Lung microvascular endothelial cell (primary cell): Measurements from ENCODE around the gene NFASC. TPM values are rescaled to one million over a fixed set of nuclear protein-coding genes. Genes with fewer than 3 reads are reported as not detected.
A peak's percentile ranks its signal among the peaks of the same experiment; 100 is the strongest.

Experiments used
- DNase-seq, 2 donors: peaks; one replicate each; pipeline versions ENCODE4 v3.0.0 to v3.0.0-alpha.2; 2010; ENCODE audit warnings: low read depth in 2 of 2
- total RNA-seq: library from RNA; depleted of rRNA; stranded (reverse); fragments of >200 nt; gene quantifications from 2 replicates; pipeline ENCODE4 v1.2.1, GENCODE V29; 2014

NFASC gene
- total RNA-seq, 1 donor from 2014 or later: under 0.01 TPM

DNA sequence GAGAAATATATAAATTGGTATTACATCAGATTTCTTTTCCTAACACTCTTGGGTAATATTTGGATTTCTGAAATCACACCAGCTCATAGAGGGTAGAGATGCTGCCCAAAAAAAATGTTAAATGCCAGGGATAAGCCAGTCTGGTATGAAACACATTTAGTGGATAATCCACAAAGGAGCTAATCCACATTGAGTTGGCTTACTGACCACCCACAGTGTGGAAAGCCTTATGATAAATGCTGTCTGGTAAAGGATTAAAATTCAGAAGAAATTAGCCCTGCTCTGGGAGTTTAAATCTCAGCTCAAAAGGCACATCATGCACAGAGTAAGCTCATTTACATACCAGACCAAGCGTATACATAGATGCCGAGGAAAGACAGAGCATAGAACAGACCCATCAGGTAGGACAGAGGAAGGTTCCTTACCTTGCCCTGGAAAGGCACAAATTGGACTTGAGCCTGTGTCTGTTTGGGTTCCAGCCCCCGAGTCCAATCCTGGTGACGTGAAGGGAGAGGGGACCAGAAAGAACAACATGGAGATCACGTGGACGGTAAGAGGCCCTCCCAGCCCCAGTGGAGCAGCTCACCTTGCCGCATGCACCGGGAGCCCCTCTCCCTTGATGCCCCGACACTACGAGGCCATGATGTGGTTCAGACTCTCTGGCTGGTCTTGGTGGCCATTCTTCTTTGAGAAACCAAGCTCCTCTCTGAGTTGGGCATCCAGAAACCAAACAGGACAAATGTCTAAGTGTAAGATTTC, 109.4 kb downstream of the NFASC start:
- no peak for DNase-seq

DNA sequence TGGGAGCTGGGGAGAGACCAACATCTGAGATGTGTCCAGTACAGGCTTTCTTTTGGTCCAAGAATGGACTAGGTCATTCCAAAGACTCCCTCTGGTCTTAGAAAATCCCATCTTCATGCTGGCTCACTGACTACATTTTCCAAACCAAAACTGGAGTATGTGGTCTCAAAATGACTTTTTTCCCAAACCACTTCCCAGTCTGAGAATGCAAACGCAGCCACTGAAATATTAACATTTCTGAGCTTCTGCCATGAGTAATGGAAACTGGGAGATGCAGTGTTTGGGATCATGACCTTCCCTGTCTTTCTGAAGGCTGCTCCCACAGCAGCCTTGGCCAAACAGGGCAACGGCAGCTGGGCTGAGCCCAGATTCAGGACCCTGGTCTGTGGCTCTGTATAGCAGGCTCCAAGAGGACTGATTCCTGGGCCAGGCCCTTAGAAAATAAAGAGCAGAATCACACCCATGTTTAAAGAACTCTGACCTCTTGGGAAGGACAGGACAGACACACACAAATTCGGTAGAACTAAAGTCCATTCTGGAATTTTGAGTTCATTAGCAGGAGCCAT, 110.3 kb downstream of the NFASC start:
- no peak for DNase-seq

DNA sequence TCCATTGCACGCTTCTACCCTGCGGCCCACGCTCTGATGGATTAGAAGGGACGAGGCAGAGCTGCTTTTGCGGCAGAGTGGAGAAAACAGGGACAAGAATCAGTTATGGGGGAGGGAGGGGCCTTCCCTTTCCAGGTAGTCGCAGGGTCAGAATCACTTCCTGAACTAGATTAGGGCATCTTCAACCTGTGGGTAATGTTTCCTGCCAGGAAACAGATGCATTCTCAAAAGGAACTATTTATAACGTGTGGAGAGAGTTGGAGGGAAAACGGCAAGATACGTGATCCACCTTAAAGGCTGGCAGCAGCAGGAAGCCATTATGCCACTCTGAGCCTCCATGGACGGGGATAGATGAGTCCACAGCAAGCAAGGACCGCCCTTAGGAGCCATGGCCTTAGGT, 112.5 kb downstream of the NFASC start:
- no peak for DNase-seq

DNA sequence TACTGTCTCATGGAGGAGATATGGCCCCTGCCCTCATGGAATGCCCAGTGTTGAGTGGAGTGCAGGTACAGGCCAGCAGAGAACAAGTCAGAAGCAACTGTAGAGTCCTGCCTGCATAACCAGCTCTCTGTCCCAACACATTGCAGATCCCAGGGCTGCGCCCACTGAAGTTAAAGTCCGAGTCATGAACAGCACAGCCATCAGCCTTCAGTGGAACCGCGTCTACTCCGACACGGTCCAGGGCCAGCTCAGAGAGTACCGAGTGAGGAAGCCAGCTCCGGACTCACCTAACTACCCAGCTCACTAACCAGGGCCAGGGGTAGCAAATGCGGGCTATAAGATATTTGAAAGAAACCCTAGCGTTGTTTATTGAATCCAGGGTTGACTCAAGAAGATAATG, 113.2 kb downstream of the NFASC start:
- no peak for DNase-seq

DNA sequence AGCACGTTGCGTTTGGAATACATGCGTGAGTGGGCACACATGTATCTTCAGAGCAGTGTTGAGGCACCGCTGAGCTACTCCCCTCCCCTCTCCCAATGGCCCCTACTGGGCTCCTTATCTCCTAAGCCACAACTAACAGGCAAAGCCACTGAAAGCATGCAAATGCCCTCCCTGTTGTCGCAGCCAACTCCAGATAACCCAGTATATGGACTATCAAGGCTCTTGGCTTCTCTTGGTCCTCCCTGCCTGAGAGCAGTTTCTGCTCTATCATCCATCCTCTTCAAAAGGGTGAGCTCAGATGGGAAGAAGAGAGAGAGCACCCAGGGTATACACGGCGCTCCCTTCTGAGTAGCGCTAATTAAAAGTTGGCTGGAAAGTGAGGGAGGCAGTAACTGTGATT, 113.8 kb downstream of the NFASC start:
- DNase-seq: no peak

DNA sequence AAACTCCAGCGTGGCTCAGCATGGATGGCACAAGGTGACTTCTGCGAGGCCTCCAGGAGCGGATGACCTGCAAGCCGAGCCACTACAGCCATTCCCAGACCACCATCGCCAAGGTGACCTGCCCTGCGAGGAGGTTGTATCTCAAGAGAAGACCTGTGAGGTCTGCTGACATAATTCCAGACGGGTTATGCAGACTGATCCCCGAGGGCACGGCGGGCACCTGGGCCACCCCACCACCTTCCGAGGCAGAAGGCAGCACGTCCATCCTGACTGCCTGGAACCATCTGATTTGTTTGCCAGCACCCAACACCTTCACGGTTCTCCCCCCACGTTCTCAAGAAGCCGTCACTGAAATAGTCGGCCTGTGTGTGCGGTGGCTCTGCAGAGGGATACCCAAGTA, 115.5 kb downstream of the NFASC start:
- DNase-seq: no peak

DNA sequence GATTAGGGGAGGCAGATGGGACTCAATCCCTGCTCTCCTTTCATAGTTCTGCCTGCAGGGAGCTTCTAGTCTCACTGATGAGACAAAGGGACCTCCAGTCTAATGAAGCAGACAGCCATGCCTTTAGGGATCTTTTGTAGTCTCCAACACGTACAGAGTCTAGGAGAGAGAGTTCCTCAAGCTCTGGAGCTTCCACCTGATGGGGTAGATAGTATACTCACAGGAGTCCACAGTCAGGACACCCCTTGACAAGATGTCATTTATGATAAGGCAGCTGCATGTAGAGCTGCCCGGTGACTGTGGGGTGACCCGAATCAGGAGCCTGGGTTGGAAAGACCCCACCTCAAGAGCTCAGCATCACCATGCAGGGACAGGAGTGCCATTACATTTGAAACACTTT, 117.0 kb downstream of the NFASC start:
- DNase-seq: no peak

DNA sequence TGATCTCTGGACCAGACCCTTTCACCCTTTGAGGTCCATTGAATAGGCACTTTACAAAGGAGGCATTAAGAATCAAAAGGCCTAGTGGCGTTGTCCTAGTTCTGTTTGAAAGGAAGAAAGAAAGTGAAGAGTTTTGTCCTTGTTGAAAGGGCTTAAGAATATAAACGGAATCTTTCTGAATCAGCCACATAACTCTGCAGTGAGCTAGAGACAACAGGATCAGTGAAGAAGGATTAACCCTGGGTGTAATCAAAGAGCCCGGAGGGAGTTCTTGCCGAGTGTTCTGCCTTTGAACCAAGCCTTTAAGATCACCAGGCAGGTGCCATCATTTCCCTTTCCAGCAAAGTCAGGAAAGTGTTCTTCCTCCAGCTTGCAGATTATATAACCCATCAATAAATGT, 117.5 kb downstream of the NFASC start:
- no peak for DNase-seq

DNA sequence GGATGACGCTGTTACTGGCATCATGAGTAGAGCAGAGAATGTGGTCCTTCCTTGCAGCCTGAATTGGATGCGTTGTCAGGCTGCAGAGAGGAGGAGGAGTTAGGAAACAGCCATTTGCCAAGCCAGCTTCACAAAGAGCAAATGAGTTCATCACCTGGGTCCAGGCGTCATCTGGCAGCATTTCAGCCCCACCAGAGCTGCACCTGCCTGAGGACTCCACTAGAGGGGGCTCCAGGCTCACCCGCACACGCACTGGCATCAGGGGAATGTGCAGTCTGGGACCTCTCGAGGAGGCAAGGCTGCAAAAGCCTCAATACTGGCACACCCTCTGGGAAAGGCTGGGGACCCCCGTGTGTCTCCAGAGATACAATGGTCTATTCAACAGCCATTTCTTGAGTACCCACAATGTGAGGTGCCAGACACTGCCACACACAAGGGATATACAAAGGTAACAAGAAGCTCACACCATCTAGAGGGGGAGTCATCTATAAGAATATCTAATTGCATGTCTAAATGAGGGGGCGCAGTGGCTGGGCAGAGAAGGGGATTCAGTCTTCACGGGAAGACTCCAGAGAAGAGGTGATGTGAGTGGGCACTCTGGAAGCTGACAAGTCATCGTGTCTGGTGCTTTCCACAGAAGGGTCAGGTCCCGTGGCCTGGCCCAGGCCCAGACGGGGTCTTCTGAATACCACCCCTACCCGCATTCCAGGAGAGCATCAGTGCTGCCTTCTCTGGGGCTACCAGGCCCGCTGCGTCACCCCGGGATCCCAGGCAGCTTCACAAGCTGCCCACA, 118.8 kb downstream of the NFASC start:
- peak; percentile 75 to 83 for DNase-seq

DNA sequence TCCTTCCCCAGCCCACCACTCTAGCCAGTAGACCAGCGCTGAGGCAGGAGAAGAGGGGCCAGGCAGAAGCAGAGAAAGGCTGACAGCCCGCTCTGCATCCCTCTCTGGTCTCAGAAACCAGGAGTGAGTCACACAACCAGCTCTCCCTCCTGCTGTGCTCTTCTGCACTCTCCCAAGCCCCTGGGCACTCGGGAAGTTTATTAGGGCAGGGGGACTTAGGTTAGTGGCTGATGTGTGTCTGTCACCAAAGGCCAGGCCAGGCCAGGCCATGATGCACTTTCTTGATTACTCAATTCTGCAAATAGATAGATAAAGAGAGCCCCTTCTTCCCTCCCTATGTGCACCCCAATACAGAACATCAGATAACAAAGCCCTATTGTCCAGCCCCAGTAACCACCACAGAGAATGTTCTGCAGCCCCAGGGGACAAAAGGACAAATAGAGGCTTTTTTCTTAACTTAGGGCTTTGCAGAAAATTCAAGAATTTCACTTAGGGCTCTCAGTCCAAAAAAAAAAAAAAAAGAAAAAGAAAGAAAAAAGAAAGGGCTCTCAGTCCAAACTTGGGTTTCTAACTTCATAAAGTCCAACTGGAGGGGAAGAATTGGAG, 119.5 kb downstream of the NFASC start:
- DNase-seq: no peak

DNA sequence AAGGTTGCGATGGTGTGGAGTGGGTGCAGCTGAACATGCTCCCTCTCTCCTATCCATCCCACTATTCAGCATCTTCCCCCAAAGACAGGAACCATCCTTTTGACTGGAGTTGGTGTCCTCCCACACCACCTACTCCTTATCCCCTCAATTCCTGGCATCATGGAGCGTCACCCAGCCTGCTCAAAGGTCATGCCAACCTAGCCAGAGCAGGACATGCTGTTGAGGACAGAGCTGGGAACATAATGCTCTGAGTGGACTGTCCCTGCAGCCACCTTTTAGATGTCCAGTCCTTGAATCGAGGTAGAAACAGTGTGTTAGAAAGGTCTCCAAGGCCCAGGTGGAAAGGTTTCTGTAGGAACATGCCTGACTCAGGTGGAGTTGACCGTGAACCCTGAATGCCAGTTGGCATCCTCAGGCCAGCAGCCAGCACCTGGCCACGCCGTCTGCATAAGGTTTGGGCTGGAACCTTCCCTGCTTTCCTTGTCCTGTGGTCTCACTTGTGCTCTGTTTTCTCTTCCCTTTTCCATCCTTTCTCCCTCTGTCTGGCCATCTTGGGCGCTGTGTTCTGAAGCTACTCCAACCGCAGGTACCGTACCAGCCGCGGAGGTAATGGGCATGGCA, 120.2 kb downstream of the NFASC start:
- DNase-seq: no peak

DNA sequence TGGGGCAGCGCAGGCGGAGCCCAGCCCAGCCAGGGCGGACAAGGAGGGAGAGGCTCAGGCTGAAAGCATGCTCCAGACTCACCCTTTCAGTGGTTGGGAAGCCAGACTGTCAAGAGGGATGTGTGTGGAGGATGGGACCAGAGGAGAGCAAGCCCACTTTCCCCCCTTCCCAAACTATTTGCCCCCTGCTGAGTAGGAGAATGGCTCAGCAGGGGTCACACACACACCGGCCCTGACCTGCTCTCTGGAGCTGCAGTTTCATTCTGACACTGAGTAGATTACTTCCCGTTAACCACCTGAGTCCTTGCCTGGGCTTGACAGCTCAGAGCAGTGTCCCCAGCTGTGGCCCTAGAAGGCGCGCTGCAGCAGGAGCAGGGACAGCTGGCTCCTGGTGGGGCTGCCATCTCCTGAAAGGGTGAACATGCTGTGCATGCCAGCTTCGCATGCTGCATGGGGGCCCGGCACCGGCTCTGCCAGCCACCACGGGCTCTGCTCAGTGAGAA, 120.7 kb downstream of the NFASC start:
- DNase-seq: no peak

DNA sequence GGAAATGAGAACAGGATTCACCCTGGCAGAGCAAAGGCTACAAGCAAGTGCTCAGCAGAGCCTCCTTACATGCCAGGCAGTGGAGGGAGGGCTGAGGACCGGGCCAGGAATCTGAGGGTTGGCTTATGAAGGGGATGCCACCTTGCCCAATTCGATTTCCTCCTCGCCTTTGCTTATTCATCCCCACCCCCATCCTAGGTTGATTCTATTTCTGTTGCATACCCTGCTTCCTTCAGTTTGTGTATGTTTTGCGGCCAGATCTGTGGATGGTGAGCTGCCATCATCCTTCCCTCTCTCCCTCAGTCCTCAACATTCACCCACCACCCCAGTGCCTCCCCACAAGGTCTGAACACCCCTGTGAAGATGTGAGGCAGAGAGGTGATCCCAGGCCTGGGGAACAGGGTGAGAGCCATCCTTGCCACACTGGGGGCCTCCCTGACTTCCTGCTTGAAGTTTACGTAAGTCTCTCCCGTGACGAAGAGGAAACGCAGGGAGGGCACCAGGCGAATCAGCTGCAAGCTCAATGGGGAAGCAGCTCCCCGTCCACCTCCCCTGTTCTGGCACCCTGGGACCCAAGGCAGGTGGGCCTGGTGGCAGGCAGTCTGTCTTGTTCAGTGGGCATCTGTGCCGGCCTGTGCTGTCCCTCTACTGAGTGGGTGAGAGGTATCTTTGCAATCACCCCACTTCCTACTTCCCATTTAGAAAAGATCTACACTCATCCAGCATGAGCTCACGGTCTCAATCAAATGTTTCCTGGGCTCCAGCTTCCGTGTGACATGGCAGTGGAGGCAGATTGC, 121.7 kb downstream of the NFASC start:
- no peak for DNase-seq

DNA sequence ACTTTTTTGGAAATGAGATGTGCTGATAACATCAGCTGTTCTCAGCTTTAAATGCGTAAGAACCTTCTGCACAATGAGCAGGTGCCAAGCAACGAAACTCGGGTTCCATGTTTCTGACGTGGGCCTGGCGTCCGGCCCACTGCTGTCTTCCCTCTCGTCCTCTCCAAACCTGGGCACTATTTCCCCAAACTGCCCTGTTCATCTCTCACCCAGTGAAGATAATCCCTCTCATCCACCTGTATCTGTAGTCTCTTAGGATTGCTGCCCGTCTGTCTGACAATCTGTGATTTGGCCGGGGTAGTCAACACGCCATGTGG, 122.3 kb downstream of the NFASC start:
- no peak for DNase-seq

DNA sequence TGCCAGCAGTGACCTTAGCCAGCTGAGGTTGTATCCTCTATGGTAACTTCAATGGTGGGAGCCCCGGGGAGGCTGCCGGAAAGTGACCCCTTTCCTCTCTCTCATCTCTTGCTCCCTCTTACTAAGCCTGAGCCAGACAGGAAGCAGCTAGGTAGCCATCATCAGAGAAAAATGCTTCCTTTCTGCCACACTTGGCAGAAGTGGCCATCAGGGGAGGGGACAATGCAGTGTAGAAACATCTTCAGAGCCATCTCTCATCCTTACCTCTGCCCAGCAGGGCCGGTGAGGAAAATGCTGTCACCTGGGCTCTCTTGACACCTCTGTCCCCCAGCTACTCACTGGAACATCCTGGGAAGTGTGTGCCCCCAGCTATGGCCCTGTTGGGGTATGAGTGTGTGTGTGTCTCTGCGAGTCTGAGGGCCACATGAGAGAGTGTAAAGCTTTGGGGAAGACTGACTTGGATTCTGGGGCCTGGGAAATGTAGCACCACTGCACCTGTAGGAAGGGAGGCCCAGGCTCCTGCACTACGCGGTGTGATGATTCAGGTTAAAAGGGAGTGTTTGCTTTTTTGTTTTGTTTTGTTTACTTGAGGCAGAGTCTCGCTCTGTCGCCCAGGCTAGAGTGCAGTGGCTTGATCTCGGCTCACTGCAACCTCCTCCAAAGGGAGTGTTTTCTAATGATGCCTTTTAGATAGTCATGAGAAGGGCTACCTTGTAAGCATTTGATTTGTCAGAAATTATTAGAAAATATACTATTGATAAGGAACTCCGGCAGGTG, 123.6 kb downstream of the NFASC start:
- DNase-seq: no peak

DNA sequence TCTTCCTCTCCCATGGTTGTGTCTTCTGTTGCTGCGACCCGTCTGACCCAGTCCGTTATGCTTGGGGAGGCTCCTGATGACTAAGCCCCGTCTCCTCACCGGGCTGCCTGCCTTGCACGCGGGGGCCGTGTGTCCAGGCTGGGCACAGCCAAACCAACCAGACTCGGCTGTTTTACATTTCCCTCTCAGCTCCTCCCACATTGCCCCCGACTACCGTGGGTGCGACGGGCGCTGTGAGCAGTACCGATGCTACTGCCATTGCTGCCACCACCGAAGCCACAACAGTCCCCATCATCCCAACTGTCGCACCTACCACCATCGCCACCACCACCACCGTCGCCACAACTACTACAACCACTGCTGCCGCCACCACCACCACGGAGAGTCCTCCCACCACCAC, 126.3 kb downstream of the NFASC start:
- DNase-seq: no peak

DNA sequence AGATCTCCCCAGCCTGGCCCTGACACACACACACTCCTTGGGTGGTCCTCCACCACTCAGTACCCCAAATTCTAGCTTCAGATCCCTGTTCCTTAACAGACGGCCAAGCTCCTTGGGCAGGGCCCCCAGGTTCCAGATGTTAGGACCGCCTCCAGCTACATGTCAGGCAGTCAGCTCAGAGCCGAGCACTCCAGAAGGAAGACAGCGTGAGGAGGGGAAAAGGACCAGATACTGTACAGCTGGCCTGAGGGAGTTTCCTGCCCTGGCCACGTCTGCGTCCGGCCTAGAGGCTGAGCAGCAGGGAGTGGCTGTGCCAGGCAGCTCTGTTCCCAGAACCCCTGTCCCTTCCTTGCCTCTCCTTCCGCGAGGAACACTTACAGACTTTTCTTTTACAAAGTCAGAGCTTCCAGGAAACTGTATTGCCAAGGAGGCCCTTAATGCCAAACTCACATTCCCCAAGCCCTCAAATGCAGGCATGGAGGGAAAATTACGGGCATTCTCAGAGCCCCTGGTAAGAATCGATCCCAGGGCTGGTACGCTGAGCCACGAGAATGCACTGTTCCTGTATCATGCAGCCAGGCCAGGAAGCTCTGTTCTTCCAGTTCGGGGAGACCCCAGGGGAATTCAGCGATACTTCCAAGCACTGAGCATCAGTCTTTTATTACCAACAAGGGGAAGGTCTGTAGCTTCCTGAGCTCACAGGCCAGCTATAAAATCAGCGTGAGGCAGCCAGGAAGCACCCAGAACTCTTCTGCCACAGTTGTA, 127.1 kb downstream of the NFASC start:
- no peak for DNase-seq

DNA sequence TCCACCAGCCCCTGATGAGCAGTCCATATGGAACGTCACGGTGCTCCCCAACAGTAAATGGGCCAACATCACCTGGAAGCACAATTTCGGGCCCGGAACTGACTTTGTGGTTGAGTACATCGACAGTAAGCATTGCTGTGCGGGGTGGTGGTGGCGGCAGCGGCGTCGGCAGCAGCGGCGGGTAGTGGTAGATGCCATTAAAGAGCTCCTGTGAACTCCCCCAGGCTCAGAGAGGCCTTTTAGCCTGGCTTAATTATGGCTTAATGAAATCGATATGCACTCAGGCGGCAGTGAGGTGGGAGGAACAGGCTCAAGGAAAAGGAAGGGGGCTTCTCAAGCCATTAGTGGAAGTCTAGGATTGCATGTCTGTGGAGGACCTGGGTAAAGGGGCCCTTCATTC, 130.5 kb downstream of the NFASC start:
- DNase-seq: no peak

DNA sequence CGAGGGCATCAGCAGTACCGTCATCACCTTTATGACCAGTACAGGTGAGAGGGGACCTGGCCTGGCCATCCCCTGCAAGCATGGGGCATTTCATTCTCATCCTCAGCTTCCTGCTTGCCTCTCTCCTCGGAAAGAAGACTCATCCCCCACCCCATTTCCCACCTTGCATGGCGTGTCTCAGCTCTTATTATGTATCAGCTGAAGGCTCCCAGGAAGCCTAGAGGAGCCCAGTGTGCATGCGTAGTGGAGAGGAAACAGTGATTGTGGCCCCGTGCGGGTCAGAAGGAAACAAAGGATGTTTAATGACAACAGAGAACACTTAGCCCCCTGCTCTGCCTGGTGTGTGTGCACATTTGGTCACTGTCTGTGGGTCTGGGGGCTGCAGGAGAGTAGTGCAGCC, 132.0 kb downstream of the NFASC start:
- DNase-seq: no peak
